OCI-LY3 (cell line): ENCODE results near the gene GOLGA5.

Experiments
- CTCF ChIP-seq: fragments of 200-600, 300-600 bp; sonication (generic); IDR thresholded peaks from 2 replicates; pipeline ENCODE4 v1.5.1; 2014; ENCODE audit warnings: antibody characterized with exemption, low read length, low read depth
- EZH2phosphoT487 ChIP-seq: fragments of 200-600 bp; shearing (Covaris generic); IDR thresholded peaks from 2 replicates; pipeline ENCODE4 v1.6.1; 2018; ENCODE audit warnings: antibody characterized with exemption, mixed run types, low read depth

DNA sequence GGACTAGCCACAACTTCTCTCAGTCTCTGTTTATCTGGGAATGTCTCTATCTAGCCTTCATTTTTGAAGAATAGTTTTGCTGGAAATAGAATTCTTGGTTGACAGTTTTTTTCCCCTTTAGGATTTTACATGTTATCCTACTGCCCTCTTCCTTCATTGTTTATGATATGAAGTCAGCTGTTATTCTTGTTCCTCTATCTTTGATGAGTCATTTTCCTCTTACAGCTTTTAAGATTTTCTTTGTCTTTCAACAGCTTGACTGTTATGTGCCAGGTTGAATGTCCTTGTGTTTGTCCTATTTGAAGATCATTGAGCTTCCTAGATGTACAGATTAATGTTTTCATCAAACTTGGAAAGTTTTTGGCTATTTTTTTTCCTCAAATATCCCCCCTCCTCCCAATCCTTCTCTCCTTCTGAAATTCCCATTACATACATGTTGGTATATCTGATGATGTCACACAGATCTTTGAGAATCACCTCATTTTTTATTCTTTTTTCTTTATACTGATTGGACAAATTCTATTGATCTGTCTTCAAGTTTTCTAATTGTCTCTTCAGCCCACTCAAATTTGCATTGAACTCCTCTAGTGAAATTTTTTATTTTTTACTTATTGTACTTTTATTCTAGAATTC is 4.5 kb upstream of the GOLGA5 start:
- TF ChIP-seq CTCF = no peak
- TF ChIP-seq EZH2phosphoT487 = no peak
